HEK293T (cell line): ENCODE measurements around the gene NFATC1.

ENCODE experiments used
- FOXA1 ChIP-seq: fragments of 450-650 bp; IDR thresholded peaks from 2 replicates; pipeline ENCODE4 v1.6.1; 2016; ENCODE audit warnings: mild to moderate bottlenecking
- FOXM1 ChIP-seq: fragments of 450-650 bp; IDR thresholded peaks from 2 replicates; pipeline ENCODE4 v1.6.1; 2017; ENCODE audit warnings: mild to moderate bottlenecking, borderline replicate concordance
- PKNOX1 ChIP-seq: fragments of 450-650 bp; IDR thresholded peaks from 2 replicates; pipeline ENCODE4 v1.6.1; 2016
- SUZ12 ChIP-seq: fragments of 450-650 bp; IDR thresholded peaks from 2 replicates; pipeline ENCODE4 v1.6.1; 2016; ENCODE audit warnings: mild to moderate bottlenecking

DNA sequence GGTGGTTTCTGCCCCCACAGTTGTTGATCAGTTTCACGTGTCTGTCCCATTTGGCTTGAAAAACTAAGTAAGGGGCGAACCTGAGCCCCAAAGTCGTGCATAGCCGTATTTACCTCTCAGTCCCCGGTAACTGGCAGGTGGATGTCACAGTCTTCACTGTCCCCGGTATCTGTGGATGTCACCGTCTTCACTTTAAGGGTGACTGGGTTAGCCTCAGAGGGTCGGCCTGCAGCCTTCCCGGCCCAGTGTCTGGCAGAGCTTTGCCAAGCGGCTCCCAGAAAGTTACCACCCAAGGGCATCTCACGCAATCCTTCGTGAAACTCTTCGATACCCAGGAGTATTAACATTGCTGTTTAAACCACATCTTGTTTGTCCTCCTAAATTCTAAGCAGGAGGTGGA lies 158.6 kb downstream of the NFATC1 start:
- TF ChIP-seq FOXA1 (no peak), SUZ12 (no peak), PKNOX1 (no peak), FOXM1 (no peak)
